WTC11 (cell line): ENCODE measurements around the gene CS.

Experiments used
- E2F5 ChIP-seq: sonication (generic); formaldehyde crosslinking; IDR thresholded peaks from 2 replicates; pipeline ENCODE4 v1.8.1; 2022; ENCODE audit warnings: mild to moderate bottlenecking, moderate library complexity, missing genetic modification reagents
- HMGXB4 ChIP-seq: sonication (generic); formaldehyde crosslinking; IDR thresholded peaks from 2 replicates; pipeline ENCODE4 v1.8.1; 2023; ENCODE audit warnings: mild to moderate bottlenecking, moderate library complexity, missing genetic modification reagents
- IRF2 ChIP-seq: sonication (generic); formaldehyde crosslinking; IDR thresholded peaks from 2 replicates; pipeline ENCODE4 v1.8.0; 2022; ENCODE audit warnings: low read depth, missing genetic modification reagents, borderline replicate concordance
- MLX ChIP-seq: sonication (generic); formaldehyde crosslinking; IDR thresholded peaks from 2 replicates; pipeline ENCODE4 v1.8.1; 2023; ENCODE audit warnings: mild to moderate bottlenecking, missing genetic modification reagents, moderate library complexity
- NFYB ChIP-seq: sonication (generic); formaldehyde crosslinking; conservative IDR thresholded peaks from 2 replicates; pipeline ENCODE4 v1.8.0; 2022; ENCODE audit warnings: low read depth, missing genetic modification reagents
- RELA ChIP-seq: sonication (generic); formaldehyde crosslinking; IDR thresholded peaks from 2 replicates; pipeline ENCODE4 v1.8.1; 2022; ENCODE audit warnings: missing genetic modification reagents, mild to moderate bottlenecking, borderline replicate concordance
- SP1 ChIP-seq: sonication (generic); formaldehyde crosslinking; conservative IDR thresholded peaks from 2 replicates; pipeline ENCODE4 v1.8.1; 2022; ENCODE audit warnings: missing genetic modification reagents
- ZNF232 ChIP-seq: sonication (generic); formaldehyde crosslinking; IDR thresholded peaks from 2 replicates; pipeline ENCODE4 v1.8.0; 2022; ENCODE audit warnings: mild to moderate bottlenecking, missing genetic modification reagents
- ZNF263 ChIP-seq: sonication (generic); formaldehyde crosslinking; IDR thresholded peaks from 2 replicates; pipeline ENCODE4 v1.8.1; 2022; ENCODE audit warnings: low read depth, mild to moderate bottlenecking, moderate library complexity, missing genetic modification reagents
- TF ChIP-seq, protein P1 (sequence below): fragments of 200-600 bp; IDR thresholded peaks from 2 replicates; pipeline ENCODE4 v1.8.0; 2022; ENCODE audit warnings: antibody characterized with exemption
- TF ChIP-seq, protein P2 (sequence below): sonication (generic); formaldehyde crosslinking; IDR thresholded peaks from 2 replicates; pipeline ENCODE4 v1.8.0; 2022; ENCODE audit warnings: mild to moderate bottlenecking, missing genetic modification reagents
- TF ChIP-seq, protein P3 (sequence below): sonication (generic); formaldehyde crosslinking; IDR thresholded peaks from 2 replicates; pipeline ENCODE4 v1.8.1; 2023; ENCODE audit warnings: mild to moderate bottlenecking, missing genetic modification reagents, moderate library complexity

- TF ChIP-seq, protein P1, sequence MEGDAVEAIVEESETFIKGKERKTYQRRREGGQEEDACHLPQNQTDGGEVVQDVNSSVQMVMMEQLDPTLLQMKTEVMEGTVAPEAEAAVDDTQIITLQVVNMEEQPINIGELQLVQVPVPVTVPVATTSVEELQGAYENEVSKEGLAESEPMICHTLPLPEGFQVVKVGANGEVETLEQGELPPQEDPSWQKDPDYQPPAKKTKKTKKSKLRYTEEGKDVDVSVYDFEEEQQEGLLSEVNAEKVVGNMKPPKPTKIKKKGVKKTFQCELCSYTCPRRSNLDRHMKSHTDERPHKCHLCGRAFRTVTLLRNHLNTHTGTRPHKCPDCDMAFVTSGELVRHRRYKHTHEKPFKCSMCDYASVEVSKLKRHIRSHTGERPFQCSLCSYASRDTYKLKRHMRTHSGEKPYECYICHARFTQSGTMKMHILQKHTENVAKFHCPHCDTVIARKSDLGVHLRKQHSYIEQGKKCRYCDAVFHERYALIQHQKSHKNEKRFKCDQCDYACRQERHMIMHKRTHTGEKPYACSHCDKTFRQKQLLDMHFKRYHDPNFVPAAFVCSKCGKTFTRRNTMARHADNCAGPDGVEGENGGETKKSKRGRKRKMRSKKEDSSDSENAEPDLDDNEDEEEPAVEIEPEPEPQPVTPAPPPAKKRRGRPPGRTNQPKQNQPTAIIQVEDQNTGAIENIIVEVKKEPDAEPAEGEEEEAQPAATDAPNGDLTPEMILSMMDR = no peak
- TF ChIP-seq HMGXB4 (no peak), NFYB (CRISPR knock-in tag) (no peak), ZNF263 (no peak), E2F5 (CRISPR knock-in tag) (no peak), MLX (CRISPR knock-in tag) (no peak), SP1 (no peak), RELA (CRISPR knock-in tag) (no peak), IRF2 (CRISPR knock-in tag) (no peak), ZNF232 (no peak)
- TF ChIP-seq, protein P2, sequence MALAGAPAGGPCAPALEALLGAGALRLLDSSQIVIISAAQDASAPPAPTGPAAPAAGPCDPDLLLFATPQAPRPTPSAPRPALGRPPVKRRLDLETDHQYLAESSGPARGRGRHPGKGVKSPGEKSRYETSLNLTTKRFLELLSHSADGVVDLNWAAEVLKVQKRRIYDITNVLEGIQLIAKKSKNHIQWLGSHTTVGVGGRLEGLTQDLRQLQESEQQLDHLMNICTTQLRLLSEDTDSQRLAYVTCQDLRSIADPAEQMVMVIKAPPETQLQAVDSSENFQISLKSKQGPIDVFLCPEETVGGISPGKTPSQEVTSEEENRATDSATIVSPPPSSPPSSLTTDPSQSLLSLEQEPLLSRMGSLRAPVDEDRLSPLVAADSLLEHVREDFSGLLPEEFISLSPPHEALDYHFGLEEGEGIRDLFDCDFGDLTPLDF = no peak
- TF ChIP-seq, protein P3, sequence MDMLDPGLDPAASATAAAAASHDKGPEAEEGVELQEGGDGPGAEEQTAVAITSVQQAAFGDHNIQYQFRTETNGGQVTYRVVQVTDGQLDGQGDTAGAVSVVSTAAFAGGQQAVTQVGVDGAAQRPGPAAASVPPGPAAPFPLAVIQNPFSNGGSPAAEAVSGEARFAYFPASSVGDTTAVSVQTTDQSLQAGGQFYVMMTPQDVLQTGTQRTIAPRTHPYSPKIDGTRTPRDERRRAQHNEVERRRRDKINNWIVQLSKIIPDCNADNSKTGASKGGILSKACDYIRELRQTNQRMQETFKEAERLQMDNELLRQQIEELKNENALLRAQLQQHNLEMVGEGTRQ (CRISPR knock-in tag) = no peak
Measured at GRCh38 chr12:56280849-56281248, 19.3 kb downstream of the CS start.
